K562 (cell line): ENCODE measurements around the gene PRRT1. TPM values are rescaled to one million over a fixed set of nuclear protein-coding genes. Genes with fewer than 3 reads are reported as not detected.

Experiments
- ATAC-seq: fragments of 200-7000 bp; cut with Tn5 transposase; 3 replicates; pipeline ENCODE4 v1.9.1; 2020; ENCODE audit warnings: moderate library complexity
- BruUV-seq: library from RNA; stranded (reverse); fragments of 400-500 nt; replicated peaks from 2 replicates; lab custom pipeline; 2021; lab: Mats Ljungman, UMichigan
- CTCF ChIA-PET: fragments of 300-600 bp; formaldehyde crosslinking; extraction: SDS; loops from one replicate; lab custom pipeline; 2021; ENCODE audit warnings: low intra/inter-chr PET ratio; lab: Yijun Ruan, JAX
- POLR2A ChIA-PET: fragments of 300-600, 350-650 bp; sonication (Branson Sonifier 250); formaldehyde crosslinking; extraction: SDS; loops from one replicate; lab custom pipeline; 2021; ENCODE audit warnings: antibody characterized with exemption, inconsistent platforms; lab: Yijun Ruan, JAX
- DNase-seq, 4 experiments: peaks; one replicate each; pipeline versions ENCODE4 v3.0.0 to v3.0.0-alpha.2; 2011 to 2018; ENCODE audit warnings: low spot score in 3 of 4, mixed read lengths in 3 of 4; ENCODE audit errors: extremely low read depth in 1 of 4
- FAIRE-seq: peaks from 2 replicates; lab custom pipeline; 2011; peaks lifted over from hg19 to GRCh38; lab: Jason Lieb, UNC
- H2AFZ ChIP-seq: 2 replicates; pipeline ENCODE4 v1.6.0; 2011; ENCODE audit warnings: low read depth, low read length, control low read depth, inconsistent platforms
- H3K27ac ChIP-seq: fragments of 200-600 bp; 3 replicates; pipeline ENCODE4 v1.8.0; 2011; ENCODE audit warnings: low read depth, mild to moderate bottlenecking, control low read depth, inconsistent platforms, low read length, moderate library complexity, mixed read lengths; ENCODE audit errors: extremely low read depth
- H3K27me3 ChIP-seq, 2 experiments: fragments of 300-600 bp in 1 of 2; 2 replicates in 1 of 2; 3 replicates in 1 of 2; pipeline versions ENCODE4 v1.6.0 to v1.8.0; 2011; ENCODE audit warnings: inconsistent platforms in 2 of 2, low read length in 2 of 2, mild to moderate bottlenecking in 1 of 2, mixed read lengths in 1 of 2, moderate library complexity in 1 of 2; ENCODE audit not compliant: control insufficient read depth in 2 of 2, insufficient read depth in 2 of 2
- H3K36me3 ChIP-seq: fragments of 300-600 bp; 3 replicates; pipeline ENCODE4 v1.8.0; 2011; ENCODE audit warnings: mild to moderate bottlenecking, low read length, inconsistent platforms; ENCODE audit not compliant: control insufficient read depth, insufficient read depth
- H3K4me1 ChIP-seq, 2 experiments: fragments of 200-600 bp in 1 of 2; replicated peaks in 1 of 2; 2 replicates in 1 of 2; 3 replicates in 1 of 2; pipeline versions ENCODE4 v1.5.1 to v1.8.0; 2011; ENCODE audit warnings: inconsistent platforms in 2 of 2, low read length in 2 of 2, mild to moderate bottlenecking in 1 of 2, mixed read lengths in 1 of 2, moderate library complexity in 1 of 2; ENCODE audit not compliant: control insufficient read depth in 2 of 2, insufficient read depth in 2 of 2
- H3K4me2 ChIP-seq: 2 replicates; pipeline ENCODE4 v1.6.1; 2011; ENCODE audit warnings: low read length, control low read depth, inconsistent platforms, mixed read lengths; ENCODE audit not compliant: insufficient read depth
- H3K4me3 ChIP-seq: fragments of 200-600 bp; sonication (generic), shearing (Covaris generic); 2 replicates; pipeline ENCODE4 v1.5.1; 2016; ENCODE audit warnings: control low read depth, inconsistent platforms
- H3K79me2 ChIP-seq: fragments of 200-600 bp; 3 replicates; pipeline ENCODE4 v1.8.0; 2011; ENCODE audit warnings: low read length, inconsistent platforms; ENCODE audit not compliant: control insufficient read depth, insufficient read depth
- H3K9ac ChIP-seq, 2 experiments: 2 replicates each; pipeline versions ENCODE4 v1.6.0 to v1.6.1; 2011; ENCODE audit warnings: low read depth in 2 of 2, low read length in 2 of 2, control low read depth in 1 of 2, inconsistent platforms in 1 of 2, mild to moderate bottlenecking in 1 of 2, mixed read lengths in 1 of 2; ENCODE audit not compliant: insufficient read depth in 1 of 2
- H3K9me1 ChIP-seq: one replicate; pipeline ENCODE4 v1.6.0; 2011; ENCODE audit warnings: inconsistent platforms, mild to moderate bottlenecking, low read length, moderate library complexity; ENCODE audit not compliant: control insufficient read depth, insufficient read depth
- H3K9me3 ChIP-seq: replicated peaks from 2 replicates; pipeline ENCODE4 v1.5.1; 2011; ENCODE audit warnings: low read depth, low read length, inconsistent platforms; ENCODE audit not compliant: control insufficient read depth, insufficient read depth
- H4K20me1 ChIP-seq: replicated peaks from 2 replicates; pipeline ENCODE4 v1.6.1; 2011; ENCODE audit warnings: low read length, inconsistent platforms, mixed read lengths; ENCODE audit not compliant: control insufficient read depth, insufficient read depth
- CCNT2 ChIP-seq: IDR thresholded peaks from 2 replicates; pipeline ENCODE4 v1.6.1; 2011; ENCODE audit warnings: borderline replicate concordance, low read depth, mild to moderate bottlenecking, moderate library complexity, mixed read lengths, low read length; ENCODE audit not compliant: insufficient read length; ENCODE audit errors: extremely low read depth
- EGR1 ChIP-seq: fragments of 450-650 bp; conservative IDR thresholded peaks from 2 replicates; pipeline ENCODE4 v1.6.1; 2017; ENCODE audit warnings: mild to moderate bottlenecking
- JUND ChIP-seq, 2 experiments: IDR thresholded peaks; 2 replicates in 1 of 2; 3 replicates in 1 of 2; pipeline ENCODE4 v1.6.1; 2011; ENCODE audit warnings: borderline replicate concordance in 2 of 2, low read depth in 2 of 2, low read length in 2 of 2, improper control_type of control experiment in 1 of 2, missing biosample characterization in 1 of 2, missing genetic modification characterization in 1 of 2, missing genetic modification reagents in 1 of 2
- LEF1 ChIP-seq: fragments of 450-650 bp; IDR thresholded peaks from 2 replicates; pipeline ENCODE4 v1.6.1; 2016; ENCODE audit warnings: mild to moderate bottlenecking
- MAZ ChIP-seq, 2 experiments: fragments of 450-650 bp in 1 of 2; sonication (generic) in 1 of 2; formaldehyde crosslinking; IDR thresholded peaks in 1 of 2; conservative IDR thresholded peaks in 1 of 2; 2 replicates each; pipeline versions ENCODE4 v1.4.0 to v1.5.0; 2020; ENCODE audit warnings: mild to moderate bottlenecking in 1 of 2, missing genetic modification reagents in 1 of 2
- MYNN ChIP-seq, 2 experiments: sonication (generic); formaldehyde crosslinking in 1 of 2; IDR thresholded peaks; 2 replicates each; pipeline versions ENCODE4 v1.5.0 to v1.6.1; 2016 to 2020; ENCODE audit warnings: antibody characterized with exemption in 1 of 2, missing genetic modification reagents in 1 of 2
- PML ChIP-seq: IDR thresholded peaks from 2 replicates; pipeline ENCODE4 v1.6.1; 2012; ENCODE audit warnings: low read length, inconsistent platforms
- POLR2G ChIP-seq: fragments of 200-400 bp; formaldehyde crosslinking; IDR thresholded peaks from 2 replicates; pipeline ENCODE4 v1.6.1; 2017; ENCODE audit warnings: low read depth, mild to moderate bottlenecking, antibody characterized with exemption, low read length, moderate library complexity
- ZNF174 ChIP-seq: fragments of 250-450 bp; sonication (Bioruptor Pico); IDR thresholded peaks from 2 replicates; pipeline ENCODE4 v1.4.0; 2020; ENCODE audit warnings: mild to moderate bottlenecking
- WGBS: fragments of 100-300 bp; shearing (Covaris generic); methylation state at CpG from one replicate; pipeline ENCODE4 v1.1.6; 2016; ENCODE audit warnings: low coverage, mixed read lengths; ENCODE audit not compliant: insufficient coverage; ENCODE audit errors: missing lambda C conversion rate; 5-methylcytosine and 5-hydroxymethylcytosine counted together
- in situ Hi-C: fragments of 300-500 bp; cut with MboI; formaldehyde crosslinking; loops from 4 replicates; pipeline ENCODE4 v1.15.0; 2018; ENCODE audit warnings: inconsistent platforms, mixed read lengths
- intact Hi-C: fragments of 100-400 bp; cut with micrococcal nuclease; formaldehyde crosslinking; loops from 2 replicates; pipeline ENCODE4 v1.14.2; 2022
- polyA plus RNA-seq, 8 experiments: library from polyadenylated mRNA; depleted of rRNA in 4 of 8; stranded (reverse) in 5 of 8; unstranded in 3 of 8; fragments of >200 nt; fragmentation: Nextera tagmentation in 2 of 8; fragmentation: Illumina TruSeq in 1 of 8; extraction: Ambion mirVana in 2 of 8; extraction: Trizol in 1 of 8; gene quantifications; 2 replicates each; pipeline versions ENCODE4 v1.2.1 to v1.2.3, GENCODE V29; 2011 to 2014; ENCODE audit warnings: inconsistent platforms in 1 of 8, missing spikeins in 1 of 8
- total RNA-seq, 7 experiments: library from RNA; depleted of rRNA in 6 of 7; stranded (reverse); fragments of >200 nt in 6 of 7; fragmentation: Illumina TruSeq in 2 of 7; extraction: Trizol in 2 of 7; gene quantifications; 2 replicates each; pipeline versions ENCODE4 v1.2.1 to v1.2.3, GENCODE V29; 2011 to 2021; ENCODE audit warnings: low replicate concordance in 1 of 7
- TF ChIP-seq, protein P1 (sequence below): IDR thresholded peaks from 2 replicates; pipeline ENCODE4 v1.6.1; 2011; ENCODE audit warnings: borderline replicate concordance, low read depth, mild to moderate bottlenecking, moderate library complexity, low read length; ENCODE audit not compliant: insufficient read depth, poor library complexity, severe bottlenecking
- TF ChIP-seq, protein P2 (sequence below), 2 experiments: fragments of 450-650 bp in 1 of 2; sonication (generic) in 1 of 2; formaldehyde crosslinking in 1 of 2; IDR thresholded peaks in 1 of 2; conservative IDR thresholded peaks in 1 of 2; 2 replicates each; pipeline versions ENCODE4 v1.6.1 to v1.8.1; 2016 to 2023; ENCODE audit warnings: mild to moderate bottlenecking in 2 of 2, moderate library complexity in 2 of 2, inconsistent platforms in 1 of 2, missing genetic modification reagents in 1 of 2
- TF ChIP-seq, protein P3 (sequence below): fragments of 150-350 bp; IDR thresholded peaks from 2 replicates; pipeline ENCODE4 v1.6.1; 2014; ENCODE audit warnings: low read depth, mild to moderate bottlenecking, low read length, borderline replicate concordance

The PRRT1 gene
- total and polyA plus RNA-seq, 9 of the 15 experiments (the other 6 are each of a cell fraction or from before 2014, with no cell fraction given), result 0.14 to 3.5 (median 0.41) TPM

DNA sequence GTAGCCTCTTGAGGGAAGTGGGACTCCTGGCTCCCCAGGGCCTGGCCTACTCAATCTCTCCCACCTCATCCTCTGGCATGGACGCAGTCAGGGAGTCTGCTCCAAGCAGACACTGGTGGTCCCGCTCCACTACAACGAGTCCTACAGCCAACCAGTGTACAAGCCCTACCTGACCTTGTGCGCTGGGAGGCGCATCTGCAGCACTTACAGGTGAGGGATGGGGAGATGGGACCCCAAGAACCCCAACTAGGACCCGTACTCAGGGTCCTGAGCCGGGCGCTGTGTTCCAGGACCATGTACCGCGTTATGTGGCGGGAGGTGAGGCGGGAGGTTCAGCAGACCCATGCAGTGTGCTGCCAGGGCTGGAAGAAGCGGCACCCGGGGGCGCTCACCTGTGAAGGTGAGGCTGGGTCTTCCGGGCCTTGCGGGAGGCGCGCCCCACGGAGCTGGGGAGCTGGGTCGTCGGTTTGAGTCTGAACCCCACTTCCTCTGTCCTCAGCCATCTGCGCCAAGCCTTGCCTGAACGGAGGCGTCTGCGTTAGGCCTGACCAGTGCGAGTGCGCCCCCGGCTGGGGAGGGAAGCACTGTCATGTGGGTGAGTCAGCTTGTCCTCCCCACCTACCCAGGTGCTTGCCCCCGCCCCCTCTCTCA lies 14.8 kb upstream of the PRRT1 start:
- FAIRE-seq, result no peak
- CTCF ChIA-PET, result no interaction called here
- Histone ChIP-seq H3K27ac (0 out of 3 replicates have a peak overlapping the region, but pooled peaks have one; percentile 10), H3K4me3 (no peak overlapping the region), H4K20me1 (no peaks in the 10 kb centered on the region), H3K9ac (peak overlapping the region in 1 of 2 experiments; percentile 88; a peak in 2 of 4 replicates), H3K79me2 (peaks cover 3% of the 10 kb centered on the region; the same call in 1 of the 3 replicates), H3K9me3 (no peaks in the 10 kb centered on the region), H3K4me1 (peaks cover 44 to 51% of the 10 kb centered on the region in 2 experiments), H2AFZ (no peak overlapping the region), H3K4me2 (no peak overlapping the region), H3K27me3 (no peaks in the 10 kb centered on the region), H3K9me1 (no peaks in the 10 kb centered on the region), H3K36me3 (peaks cover 80% of the 10 kb centered on the region)
- in situ Hi-C loops, result no loop called here
- POLR2A ChIA-PET, result interaction anchor here (0.6 to 4.6 kb wide), 3 partner anchors 11 to 37 kb away, joined by 3 to 30 read pairs (median 4); partner anchors contain the start of genes AGPAT1 and RNF5
- ATAC-seq, result peak; percentile 62
- 92% methylated on average over 24 of the region's 30 CpGs for WGBS
- DNase-seq, result peak; percentile 69 to 77 (median 70)
- intact Hi-C loops, result loop anchor here (5.0 kb wide), 1 partner anchor 49 kb away; no protein-coding TSS in a partner anchor
- no TSS peak for BruUV-seq
- peak; percentile 27 for TF ChIP-seq CCNT2
- no peak for TF ChIP-seq ZNF174 (CRISPR knock-in tag)
- TF ChIP-seq MAZ (CRISPR knock-in tag; conservative IDR thresholded peaks at IDR 0.05 in 1 of 2, IDR thresholded peaks at IDR 0.05 in 1 of 2), result peak in 1 of 2 experiments; percentile 18; a peak in 1 of 4 replicates
- TF ChIP-seq EGR1, result peak; percentile 26; the same call in 1 of the 2 replicates
- TF ChIP-seq, protein P1, sequence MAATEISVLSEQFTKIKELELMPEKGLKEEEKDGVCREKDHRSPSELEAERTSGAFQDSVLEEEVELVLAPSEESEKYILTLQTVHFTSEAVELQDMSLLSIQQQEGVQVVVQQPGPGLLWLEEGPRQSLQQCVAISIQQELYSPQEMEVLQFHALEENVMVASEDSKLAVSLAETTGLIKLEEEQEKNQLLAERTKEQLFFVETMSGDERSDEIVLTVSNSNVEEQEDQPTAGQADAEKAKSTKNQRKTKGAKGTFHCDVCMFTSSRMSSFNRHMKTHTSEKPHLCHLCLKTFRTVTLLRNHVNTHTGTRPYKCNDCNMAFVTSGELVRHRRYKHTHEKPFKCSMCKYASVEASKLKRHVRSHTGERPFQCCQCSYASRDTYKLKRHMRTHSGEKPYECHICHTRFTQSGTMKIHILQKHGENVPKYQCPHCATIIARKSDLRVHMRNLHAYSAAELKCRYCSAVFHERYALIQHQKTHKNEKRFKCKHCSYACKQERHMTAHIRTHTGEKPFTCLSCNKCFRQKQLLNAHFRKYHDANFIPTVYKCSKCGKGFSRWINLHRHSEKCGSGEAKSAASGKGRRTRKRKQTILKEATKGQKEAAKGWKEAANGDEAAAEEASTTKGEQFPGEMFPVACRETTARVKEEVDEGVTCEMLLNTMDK, result peak; percentile 27
- no peak for TF ChIP-seq LEF1
- TF ChIP-seq JUND (IDR thresholded peaks at IDR 0.05; ENCODE audit: borderline replicate concordance, low read depth, low read length), result peak; percentile 60; the same call in 1 of the 2 replicates
- TF ChIP-seq JUND (tag; IDR thresholded peaks at IDR 0.05; ENCODE audit: borderline replicate concordance, low read depth, low read length), result no peak; the same call in 2 of the 3 replicates
- TF ChIP-seq MYNN (IDR thresholded peaks at IDR 0.05), result 0 out of 2 replicates have a peak, but pooled peaks have one; percentile 17
- TF ChIP-seq MYNN (CRISPR knock-in tag; IDR thresholded peaks at IDR 0.05), result no peak
- TF ChIP-seq, protein P2, sequence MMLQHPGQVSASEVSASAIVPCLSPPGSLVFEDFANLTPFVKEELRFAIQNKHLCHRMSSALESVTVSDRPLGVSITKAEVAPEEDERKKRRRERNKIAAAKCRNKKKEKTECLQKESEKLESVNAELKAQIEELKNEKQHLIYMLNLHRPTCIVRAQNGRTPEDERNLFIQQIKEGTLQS (IDR thresholded peaks at IDR 0.05), result peak; percentile 56
- TF ChIP-seq, protein P2 (CRISPR knock-in tag; conservative IDR thresholded peaks at IDR 0.05), result no peak
- TF ChIP-seq PML, result 0 out of 2 replicates have a peak, but pooled peaks have one; percentile 8
- TF ChIP-seq POLR2G, result peak; percentile 69
- TF ChIP-seq, protein P3, sequence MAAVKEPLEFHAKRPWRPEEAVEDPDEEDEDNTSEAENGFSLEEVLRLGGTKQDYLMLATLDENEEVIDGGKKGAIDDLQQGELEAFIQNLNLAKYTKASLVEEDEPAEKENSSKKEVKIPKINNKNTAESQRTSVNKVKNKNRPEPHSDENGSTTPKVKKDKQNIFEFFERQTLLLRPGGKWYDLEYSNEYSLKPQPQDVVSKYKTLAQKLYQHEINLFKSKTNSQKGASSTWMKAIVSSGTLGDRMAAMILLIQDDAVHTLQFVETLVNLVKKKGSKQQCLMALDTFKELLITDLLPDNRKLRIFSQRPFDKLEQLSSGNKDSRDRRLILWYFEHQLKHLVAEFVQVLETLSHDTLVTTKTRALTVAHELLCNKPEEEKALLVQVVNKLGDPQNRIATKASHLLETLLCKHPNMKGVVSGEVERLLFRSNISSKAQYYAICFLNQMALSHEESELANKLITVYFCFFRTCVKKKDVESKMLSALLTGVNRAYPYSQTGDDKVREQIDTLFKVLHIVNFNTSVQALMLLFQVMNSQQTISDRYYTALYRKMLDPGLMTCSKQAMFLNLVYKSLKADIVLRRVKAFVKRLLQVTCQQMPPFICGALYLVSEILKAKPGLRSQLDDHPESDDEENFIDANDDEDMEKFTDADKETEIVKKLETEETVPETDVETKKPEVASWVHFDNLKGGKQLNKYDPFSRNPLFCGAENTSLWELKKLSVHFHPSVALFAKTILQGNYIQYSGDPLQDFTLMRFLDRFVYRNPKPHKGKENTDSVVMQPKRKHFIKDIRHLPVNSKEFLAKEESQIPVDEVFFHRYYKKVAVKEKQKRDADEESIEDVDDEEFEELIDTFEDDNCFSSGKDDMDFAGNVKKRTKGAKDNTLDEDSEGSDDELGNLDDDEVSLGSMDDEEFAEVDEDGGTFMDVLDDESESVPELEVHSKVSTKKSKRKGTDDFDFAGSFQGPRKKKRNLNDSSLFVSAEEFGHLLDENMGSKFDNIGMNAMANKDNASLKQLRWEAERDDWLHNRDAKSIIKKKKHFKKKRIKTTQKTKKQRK, result no peak
